CD4-positive, alpha-beta T cell treated with Interleukin-15 for 4 hours (primary cell): ENCODE data around the gene RSPO3.

Source experiments
- DNase-seq: peaks from one replicate; pipeline ENCODE4 v3.0.0-alpha.2; 2020; ENCODE audit warnings: low spot score

Gene RSPO3

DNA sequence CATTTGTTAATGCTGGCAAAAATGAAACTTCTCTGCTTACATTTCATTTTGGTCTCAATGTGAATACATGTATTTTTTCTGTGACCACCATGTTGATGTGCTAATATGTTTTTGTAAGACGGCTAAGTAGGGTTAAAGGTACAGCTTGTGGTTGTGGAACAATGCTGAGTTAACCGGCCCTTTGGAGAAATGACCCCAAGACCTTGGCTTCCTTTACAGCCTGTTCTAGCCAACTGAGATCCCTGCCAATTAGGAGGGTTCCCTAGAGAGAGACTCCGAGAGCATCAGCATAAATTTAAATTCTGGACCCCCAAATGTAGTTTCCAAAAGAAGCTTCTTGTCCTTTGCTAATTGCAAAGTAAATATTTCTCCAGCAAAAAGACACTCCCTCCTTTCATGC lies 44.4 kb downstream of the RSPO3 start:
- DNase-seq = no peak

DNA sequence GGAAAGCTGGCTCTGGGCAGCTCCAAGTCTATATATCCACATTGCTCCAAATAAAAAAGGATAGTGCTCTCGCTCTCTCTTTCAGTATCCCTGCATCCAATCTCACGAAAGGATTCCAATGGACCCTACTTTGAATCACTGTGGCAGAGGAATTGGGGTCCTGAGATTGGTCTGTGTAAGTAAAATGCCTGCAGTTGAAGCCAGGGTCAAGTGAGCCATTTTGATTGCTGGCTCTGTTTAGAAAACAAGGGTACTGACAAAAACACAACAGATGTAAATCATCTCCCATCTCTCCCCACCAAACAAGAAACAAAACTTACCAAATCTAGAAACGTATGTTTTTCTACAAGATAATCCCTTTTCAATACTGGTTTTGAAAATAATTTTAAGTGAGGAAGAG lies 45.6 kb downstream of the RSPO3 start:
- DNase-seq = no peak

DNA sequence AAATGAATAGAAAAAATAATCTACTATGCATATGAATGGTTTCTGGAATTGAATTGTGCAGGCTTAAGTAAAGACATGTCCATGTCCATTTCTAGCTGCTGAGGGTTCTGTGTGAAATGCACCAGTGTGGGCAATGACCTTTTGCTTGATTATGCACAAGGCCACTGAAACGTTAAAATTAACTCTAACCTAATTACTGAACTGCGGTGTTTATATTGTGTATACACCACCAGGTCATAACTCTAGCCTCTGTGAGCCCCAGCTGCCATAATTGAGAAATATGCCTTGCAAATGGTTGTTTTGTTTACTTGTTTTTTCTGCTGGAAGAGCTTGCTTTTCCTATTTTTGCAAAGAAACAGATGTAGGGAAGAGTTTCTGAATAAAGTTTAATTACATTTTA lies 46.1 kb downstream of the RSPO3 start:
- DNase-seq = no peak

DNA sequence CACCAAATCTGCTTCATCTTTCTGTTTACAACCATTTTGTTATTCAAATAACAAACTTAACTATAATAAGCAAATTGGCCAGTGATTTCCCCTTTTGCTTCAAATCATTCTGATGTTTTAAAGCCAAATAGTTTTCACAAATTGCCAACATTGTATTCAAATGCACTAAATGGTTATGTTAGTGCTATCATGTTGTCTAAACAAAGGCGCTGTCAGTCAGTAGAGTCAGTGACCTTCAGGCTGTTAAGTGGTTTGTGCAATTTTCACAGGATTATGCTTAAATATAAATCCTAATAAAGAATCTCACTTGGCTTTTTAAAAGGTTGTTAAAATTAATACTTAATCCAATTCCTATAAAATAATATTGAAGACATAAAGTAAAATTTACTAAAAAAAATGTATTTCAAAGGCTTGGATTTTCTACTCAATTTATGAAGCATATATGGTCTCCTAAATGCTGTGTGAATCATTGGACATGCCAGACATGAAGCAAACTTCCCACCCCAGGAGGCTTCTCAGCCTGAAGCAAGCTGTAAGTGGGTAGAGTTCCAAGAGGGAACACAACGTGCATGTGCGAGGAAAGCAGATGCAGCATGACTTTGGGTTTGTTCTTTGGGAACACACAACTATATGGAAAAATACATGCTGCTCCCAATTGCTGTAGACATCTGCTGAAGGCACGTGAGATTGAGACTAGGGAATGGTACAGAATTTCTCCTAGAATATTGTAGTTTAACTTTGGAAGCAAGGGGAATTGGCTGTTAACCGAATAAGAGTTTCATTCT lies 54.9 kb downstream of the RSPO3 start:
- no peak for DNase-seq

DNA sequence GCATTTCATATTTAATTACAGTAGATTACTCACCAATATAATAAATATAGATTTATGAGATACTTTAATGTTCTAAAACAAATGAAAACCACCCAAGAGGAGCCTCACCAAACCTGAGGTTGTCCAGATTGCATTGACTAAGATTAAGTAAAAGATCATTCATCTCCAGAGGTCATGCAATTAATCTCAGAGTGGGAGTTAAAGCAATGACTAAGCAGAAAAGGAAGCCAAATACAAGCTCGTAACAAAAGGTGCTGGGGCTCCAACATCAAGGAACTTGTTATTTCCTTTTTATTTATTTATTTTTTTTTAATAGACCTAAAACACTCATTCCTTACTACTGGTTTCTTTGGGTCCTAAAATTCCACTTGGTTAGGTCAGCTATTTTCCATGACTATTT lies 57.7 kb downstream of the RSPO3 start:
- DNase-seq = no peak

DNA sequence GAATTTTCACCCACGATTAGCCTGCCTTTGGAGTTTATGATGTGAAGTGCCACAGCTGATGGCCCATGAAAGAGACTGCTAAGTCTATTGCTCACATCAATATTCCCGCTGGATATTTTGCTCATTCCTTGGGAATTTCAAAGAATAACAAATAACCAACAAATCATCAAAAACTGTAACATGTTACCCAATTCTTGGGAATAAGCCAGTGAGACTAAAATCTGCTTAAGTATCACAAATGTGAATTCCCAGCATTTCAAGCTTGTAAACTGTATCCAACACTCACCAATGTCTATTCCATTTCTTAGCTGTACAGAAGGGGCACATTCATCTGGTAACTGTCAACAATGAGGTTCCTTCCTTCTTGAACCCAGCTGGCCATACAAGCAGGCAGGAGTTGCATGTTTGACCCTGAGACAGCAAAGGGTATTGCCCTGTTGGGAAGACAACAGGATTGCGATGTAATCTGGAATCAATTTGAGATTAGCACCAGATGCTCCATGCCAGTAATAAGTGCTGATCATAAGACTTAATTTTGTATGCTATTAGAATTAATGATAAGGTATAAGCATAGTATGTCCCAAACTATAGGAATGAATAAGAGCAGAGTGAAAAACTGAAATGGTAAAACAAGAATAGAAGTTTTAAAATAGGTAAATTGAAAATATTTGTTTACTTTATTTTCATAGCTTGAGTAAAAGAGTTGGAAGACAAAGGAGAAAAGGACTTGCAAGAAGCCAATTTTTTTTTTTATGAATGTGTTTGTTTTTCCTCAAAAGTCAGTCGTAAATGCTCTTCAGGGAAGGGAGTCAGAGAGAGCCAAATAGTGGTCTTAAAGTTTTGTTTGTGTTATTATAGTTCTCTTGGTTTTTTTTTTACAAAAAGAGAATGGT lies 58.8 kb downstream of the RSPO3 start:
- no peak for DNase-seq

DNA sequence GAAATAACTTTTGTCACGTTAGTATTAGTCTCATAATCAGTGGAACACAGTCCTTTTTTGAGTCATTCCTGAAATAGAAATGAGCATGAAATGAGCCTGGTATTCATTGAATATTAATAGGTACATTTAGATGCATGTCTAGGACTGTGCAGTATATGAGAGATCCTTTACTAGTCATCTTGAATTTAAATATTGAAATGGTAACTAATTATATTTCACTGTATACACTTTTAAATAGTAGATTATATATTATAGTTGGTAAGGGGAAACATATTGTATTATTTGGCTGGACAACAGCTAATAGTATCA lies 59.4 kb downstream of the RSPO3 start:
- no peak for DNase-seq

DNA sequence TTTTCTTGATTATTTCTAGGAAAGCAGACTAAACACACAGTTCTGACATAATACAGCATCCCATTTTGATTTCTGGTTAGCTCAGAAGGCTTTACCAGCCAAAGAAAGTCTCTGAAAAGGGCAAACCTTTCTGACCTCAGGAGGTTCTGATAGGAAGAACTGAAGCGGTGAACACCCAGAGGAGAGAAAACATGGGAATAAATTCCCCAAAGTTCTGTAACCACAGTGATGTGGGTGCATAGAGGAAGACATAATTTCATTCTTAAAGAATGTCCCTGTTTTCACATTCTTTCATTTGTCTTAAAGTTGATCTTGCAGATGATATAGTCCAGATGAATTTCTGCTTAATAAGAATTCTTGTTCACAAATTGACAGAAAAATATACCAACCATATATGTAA lies 60.3 kb downstream of the RSPO3 start:
- no peak for DNase-seq

DNA sequence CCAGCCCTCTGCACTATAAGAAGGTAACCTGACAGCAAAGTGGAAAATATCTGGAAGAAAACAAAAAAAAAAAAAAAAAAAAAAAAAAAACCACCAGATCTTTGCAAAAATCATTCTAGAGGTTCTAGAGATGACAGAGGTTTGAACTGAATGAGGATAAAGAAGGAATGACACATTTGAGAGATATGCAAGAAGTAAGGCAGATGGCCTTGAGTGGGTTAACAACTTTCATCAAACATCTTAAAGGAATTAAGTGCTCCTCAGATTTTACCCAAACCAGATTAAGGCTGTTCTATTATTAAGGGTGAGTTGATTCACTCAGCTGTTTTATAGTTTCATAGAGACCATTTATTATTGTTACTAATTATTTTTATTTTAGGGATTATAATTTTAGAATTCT lies 62.0 kb downstream of the RSPO3 start:
- DNase-seq = no peak

DNA sequence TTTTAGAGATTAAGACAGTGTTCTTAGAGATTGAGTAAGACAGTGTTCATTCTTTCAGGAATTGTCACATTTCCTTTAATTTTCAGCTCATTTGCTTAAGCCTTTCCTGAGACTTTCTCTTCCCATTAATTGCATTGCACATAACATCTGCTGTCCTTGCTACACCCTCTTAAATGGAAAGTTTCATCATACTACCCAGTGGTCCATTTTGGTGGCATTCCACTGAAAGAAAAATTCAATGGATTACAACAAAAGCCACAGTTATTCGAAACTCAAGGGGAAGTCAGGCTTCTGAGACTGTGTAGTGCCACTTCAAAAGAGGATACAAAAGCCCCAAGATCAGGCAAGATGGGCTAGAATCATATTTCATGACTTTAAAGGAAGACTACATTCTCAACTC lies 64.0 kb downstream of the RSPO3 start:
- DNase-seq = no peak

DNA sequence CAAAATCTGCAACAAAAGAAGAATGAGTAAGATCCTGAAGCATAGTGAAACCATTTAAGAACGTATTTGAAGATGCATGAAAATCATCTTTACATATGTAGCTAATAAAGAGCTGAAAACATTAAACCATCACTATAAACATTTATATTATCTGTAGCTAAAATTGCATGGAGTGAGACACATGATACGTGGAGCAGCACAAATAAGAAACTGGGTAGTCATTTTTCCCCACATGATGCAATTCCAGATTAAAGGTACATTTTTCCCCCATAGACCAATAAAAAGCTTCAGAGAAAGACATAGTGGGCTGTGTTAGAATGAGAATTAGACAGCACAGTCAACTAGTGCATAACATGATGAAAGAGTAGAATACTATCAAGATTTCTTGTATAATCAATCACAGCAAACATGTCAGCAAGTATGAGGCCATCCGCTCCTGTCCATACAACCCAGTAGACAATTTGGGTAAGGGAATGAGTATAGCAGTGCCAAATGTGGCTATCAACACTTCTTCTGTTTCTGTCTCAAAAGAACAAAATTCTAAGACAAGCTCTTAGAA lies 67.0 kb downstream of the RSPO3 start:
- DNase-seq = no peak

DNA sequence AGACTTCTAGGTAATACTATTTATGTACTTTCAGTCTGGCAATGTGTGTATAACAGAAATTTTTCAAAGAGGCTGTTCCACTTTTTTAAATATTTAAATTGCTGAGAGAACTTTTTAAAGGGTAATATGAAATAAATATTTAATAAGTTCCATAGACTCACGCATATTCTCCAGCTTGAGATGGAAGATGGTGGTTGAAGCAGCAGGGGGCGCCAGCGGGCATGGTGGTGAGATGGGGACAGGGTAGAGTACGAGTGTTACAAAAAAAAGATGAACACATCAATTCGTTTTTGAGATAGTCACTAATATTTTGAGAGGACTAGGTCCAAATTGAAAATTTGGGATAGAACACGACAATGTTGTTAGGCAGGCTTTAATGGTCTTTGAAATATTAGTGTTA lies 68.4 kb downstream of the RSPO3 start:
- DNase-seq = peak; percentile 45

DNA sequence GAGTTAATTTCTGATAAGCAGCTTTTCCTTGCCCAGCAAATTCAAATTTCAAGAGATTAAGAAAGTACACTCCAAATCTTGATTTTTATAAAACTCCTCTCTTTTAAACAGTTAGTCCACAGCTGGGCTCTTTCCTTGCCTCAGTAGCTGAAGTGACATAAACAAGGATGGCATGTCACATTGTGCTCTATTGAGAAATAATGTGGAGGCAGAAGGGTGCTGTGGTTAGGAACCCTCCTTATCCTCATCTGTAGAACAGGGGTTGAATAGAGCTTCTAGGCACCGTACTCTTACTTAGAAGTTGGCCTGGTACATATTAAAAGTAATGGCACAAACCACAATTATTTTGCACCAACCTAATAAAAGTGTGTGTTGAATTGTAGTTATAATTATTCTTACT lies 70.3 kb downstream of the RSPO3 start:
- no peak for DNase-seq

DNA sequence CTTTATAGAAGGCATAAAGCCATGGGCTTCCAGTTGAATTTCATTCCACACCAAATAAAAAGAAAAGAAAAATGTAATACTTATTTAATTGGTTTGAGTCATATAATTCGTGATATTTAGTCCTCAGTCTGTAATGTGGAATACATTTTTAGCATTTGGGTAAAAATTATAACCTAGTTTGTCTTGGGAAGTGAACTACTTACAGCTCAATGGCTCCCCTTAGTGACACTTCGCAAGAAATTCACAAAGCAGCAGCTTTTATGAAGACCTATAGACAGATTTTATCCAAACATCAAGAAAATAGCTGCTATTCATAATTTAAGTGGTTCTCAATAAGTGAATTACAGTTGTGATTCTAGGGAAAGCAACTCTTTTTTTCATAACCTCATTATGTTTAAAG lies 72.1 kb downstream of the RSPO3 start:
- no peak for DNase-seq

DNA sequence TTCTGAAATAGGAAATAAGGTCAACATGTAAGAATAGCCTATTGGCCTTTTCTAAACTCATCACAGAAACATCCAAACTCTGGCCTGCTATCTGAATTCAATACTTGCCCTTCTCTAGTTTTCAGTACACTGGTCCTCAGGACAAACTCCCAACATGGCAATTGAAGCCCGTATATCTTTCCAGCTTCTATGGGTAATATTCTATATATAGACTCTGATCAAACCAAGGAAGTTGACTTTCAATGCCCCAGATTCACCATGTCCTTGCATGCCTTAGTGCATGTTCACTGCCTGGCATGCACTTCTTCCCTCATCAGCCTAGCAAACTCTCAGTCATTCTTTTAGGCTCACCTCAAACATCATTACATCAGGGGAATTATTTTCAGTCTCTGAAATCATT lies 73.2 kb downstream of the RSPO3 start:
- DNase-seq = no peak

DNA sequence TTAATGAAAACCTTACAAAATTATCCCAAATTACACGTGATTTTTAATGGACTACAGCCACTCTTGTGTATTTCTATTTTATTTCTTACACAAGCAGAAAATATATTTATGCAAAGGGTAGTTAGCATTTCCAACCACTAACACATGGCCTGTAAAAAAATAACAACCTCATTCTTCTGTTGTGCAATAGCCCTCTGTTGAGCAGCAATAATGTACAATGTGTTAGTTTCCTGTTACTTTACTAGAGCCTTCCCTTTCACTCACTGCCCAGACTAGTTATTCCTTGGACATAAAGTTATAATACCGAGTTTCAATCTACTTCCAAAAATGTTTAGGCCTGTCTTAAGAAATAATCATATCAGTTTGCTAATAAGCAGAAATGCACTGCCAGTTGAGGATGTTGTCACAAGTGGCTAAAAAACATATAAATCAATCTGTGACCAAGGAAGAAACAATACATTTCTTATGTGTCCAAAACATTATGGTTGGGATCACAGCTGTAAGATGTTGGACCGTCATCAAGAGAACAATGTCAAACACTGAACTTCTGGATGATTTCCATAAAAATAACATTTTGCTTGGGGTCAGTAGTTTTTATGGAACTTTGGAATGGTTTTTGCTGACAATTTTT lies 74.6 kb downstream of the RSPO3 start:
- DNase-seq = no peak

DNA sequence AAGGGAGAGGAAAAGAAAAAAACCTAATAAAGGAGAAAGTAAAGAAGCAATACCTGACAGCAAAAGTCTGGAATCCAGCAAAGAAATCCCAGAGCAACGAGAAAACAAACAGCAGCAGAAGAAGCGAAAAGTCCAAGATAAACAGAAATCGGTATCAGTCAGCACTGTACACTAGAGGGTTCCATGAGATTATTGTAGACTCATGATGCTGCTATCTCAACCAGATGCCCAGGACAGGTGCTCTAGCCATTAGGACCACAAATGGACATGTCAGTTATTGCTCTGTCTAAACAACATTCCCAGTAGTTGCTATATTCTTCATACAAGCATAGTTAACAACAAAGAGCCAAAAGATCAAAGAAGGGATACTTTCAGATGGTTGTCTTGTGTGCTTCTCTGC lies 77.4 kb downstream of the RSPO3 start:
- no peak for DNase-seq

DNA sequence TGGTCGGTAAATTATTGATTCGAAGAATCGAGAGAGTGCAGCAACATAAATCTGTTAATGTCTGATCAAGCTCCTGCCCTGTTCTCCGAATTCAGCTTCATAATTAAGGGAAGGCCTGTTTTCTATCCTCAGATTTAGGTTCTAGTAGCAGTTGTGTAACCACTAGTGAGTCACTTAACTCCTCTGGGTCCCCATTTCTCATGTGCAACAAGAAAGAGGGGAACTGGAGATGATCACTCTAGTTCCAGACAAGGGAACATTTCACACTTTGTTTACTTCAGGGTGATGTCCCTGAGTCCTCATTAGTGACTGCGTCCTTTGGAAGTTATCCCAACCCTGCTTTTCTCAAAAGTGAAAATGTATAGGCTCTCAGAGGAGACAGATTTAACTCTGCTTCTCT lies 80.1 kb downstream of the RSPO3 start:
- DNase-seq = no peak

DNA sequence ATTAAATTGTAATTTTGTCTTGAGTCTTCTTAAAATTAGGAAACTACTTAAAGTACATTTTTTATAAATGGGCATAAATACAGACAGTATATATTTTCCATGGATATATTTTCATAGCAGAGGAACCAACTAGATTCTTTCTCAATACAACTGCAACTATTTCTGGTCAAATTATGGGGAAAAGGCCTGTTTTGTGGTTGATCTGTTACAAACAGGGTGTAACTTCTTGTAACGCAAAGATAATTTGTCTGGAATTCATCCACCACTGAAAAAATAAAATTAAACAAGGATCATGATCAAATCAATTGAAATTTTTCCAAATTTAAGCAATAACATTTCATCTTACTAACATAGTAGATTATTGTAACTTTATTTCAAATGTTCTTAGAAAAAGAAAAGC lies 81.0 kb downstream of the RSPO3 start:
- no peak for DNase-seq

DNA sequence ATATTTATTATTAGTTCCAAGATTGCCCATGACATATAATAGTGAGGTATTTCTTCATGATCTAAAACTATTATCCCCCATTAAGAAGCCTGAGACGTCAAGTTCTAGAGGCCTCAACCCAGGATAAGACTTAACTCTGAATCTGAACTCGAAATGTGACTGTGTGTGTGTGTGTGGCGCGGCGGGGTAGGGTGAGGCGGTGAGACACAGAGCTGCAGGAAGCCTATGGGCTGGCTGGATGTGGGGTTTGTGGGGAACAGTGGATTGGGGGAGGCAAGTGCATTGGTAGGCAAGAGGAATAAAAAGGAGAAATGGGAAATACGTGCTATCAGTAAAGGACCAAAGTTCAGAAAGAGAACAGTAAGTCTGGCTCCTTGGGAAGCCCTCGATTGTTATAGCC lies 81.6 kb downstream of the RSPO3 start:
- DNase-seq = no peak

DNA sequence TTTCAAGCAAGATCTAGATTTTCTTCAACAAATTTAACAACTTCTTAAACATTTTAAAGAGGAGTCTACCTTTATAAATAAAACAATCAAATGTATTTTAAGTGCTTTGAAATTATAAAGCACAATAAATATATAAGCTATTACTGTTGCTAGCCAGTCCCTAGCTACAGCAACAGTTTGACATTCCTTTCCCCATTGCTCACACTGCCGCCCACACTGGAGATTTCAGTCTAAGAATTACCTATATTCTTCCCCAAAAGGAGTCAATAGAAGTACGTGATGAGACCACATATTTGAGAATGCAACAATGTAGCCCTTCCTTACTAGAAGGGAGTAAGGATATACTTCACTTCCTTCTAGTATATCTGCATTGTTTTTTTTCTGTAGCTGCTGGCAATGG lies 82.8 kb downstream of the RSPO3 start:
- no peak for DNase-seq

DNA sequence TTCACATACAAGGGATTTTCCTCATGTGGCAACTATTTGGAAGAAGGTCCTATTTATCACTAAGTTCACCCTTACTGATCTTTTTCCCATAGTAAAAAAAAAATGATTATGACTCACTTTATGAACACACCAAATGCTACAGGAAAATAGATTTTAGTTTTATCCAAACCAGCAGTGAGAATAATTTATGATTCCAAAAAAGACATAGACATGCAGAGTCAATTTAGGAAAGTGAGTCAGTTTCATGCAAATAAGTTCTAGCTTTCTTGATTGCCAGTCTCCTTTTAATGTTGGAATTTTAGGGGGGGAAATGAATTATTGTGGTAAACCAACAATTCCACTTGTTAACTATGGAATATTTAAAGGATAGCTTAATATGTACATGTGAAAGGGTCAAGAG lies 84.2 kb downstream of the RSPO3 start:
- no peak for DNase-seq

DNA sequence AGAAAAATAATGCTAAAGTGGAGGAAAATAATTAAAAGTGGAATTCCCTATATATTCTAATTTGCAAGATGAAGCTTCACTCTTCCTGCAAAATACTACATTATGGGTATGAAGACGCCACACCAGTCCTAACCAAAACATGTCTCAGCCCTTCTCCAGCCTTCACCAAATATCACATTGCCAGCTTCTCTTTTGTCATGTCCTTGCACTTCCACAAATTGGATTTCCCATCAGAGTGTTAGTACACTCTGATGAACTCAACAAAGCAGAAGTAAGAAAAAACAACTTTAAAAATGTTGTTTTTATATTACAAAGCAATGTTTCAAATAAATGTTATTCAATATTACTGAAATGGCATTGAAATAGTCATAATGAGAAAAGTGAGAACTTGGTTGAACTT lies 85.8 kb downstream of the RSPO3 start:
- DNase-seq = no peak
